A673 (cell line): Measurements from ENCODE around the gene WIPF2. TPM values are rescaled to one million over a fixed set of nuclear protein-coding genes. Genes with fewer than 3 reads are reported as not detected.

Source experiments
- BruUV-seq: library from RNA; stranded (reverse); fragments of 400-500 nt; replicated peaks from 2 replicates; lab custom pipeline; 2021; lab: Mats Ljungman, UMichigan
- CTCF ChIA-PET: fragments of 300-600 bp; sonication (Branson Sonifier 250); formaldehyde crosslinking; loops from one replicate; lab custom pipeline; 2022; ENCODE audit warnings: antibody characterized with exemption; lab: Charles Lee
- POLR2A ChIA-PET: fragments of 300-600 bp; sonication (Branson Sonifier 250); formaldehyde crosslinking; loops from one replicate; lab custom pipeline; 2022; ENCODE audit warnings: antibody characterized with exemption; ENCODE audit not compliant: low non-redundant PET; lab: Charles Lee
- DNase-seq: peaks from one replicate; pipeline ENCODE4 v3.0.0-alpha.2; 2015; ENCODE audit warnings: low spot score
- H3K27ac ChIP-seq: fragments of 200-600 bp; sonication (generic); 2 replicates; pipeline ENCODE4 v1.5.1; 2016; ENCODE audit warnings: mixed run types, low read depth, mild to moderate bottlenecking, mixed read lengths, antibody characterized with exemption, low read length; ENCODE audit not compliant: poor library complexity, severe bottlenecking
- H3K27me3 ChIP-seq: fragments of 200-600 bp; sonication (generic); replicated peaks from 2 replicates; pipeline ENCODE4 v1.6.1; 2017; ENCODE audit warnings: mixed run types, low read depth, mild to moderate bottlenecking, mixed read lengths, antibody characterized with exemption, low read length; ENCODE audit not compliant: insufficient read depth, poor library complexity
- H3K36me3 ChIP-seq: fragments of 200-600 bp; sonication (generic); 2 replicates; pipeline ENCODE4 v1.6.1; 2016; ENCODE audit warnings: mixed run types, mild to moderate bottlenecking, mixed read lengths, antibody characterized with exemption, low read length; ENCODE audit not compliant: insufficient read depth, poor library complexity, severe bottlenecking
- H3K4me1 ChIP-seq: fragments of 200-600 bp; sonication (generic); 2 replicates; pipeline ENCODE4 v1.6.1; 2017; ENCODE audit warnings: mixed run types, mild to moderate bottlenecking, mixed read lengths, antibody characterized with exemption, low read length; ENCODE audit not compliant: insufficient read depth, poor library complexity, severe bottlenecking
- H3K4me3 ChIP-seq: fragments of 200-600 bp; sonication (generic); 2 replicates; pipeline ENCODE4 v1.5.1; 2016; ENCODE audit warnings: low read depth, mixed run types, mild to moderate bottlenecking, mixed read lengths, low read length; ENCODE audit not compliant: poor library complexity, severe bottlenecking
- H3K9me3 ChIP-seq: fragments of 200-600 bp; sonication (generic); 2 replicates; pipeline ENCODE4 v1.6.1; 2016; ENCODE audit warnings: mixed run types, low read depth, mild to moderate bottlenecking, mixed read lengths, antibody characterized with exemption, low read length; ENCODE audit not compliant: poor library complexity, severe bottlenecking
- CTCF ChIP-seq: fragments of 300-800, 200-600 bp; sonication (generic); conservative IDR thresholded peaks from 2 replicates; pipeline ENCODE4 v1.5.1; 2017; ENCODE audit warnings: low read depth, mild to moderate bottlenecking, antibody characterized with exemption, low read length, moderate library complexity, mixed read lengths
- EZH2 ChIP-seq: fragments of 200-600 bp; sonication (generic); IDR thresholded peaks from 2 replicates; pipeline ENCODE4 v1.6.1; 2017; ENCODE audit warnings: borderline replicate concordance, low read depth, mild to moderate bottlenecking, mixed read lengths, antibody characterized with exemption, low read length; ENCODE audit not compliant: poor library complexity, severe bottlenecking
- intact Hi-C: fragments of 100-400 bp; cut with micrococcal nuclease; formaldehyde crosslinking; loops from one replicate; pipeline ENCODE4 v1.10.0; 2022; ENCODE audit not compliant: unreplicated experiment
- total RNA-seq: library from RNA; stranded (reverse); gene quantifications from 2 replicates; pipeline ENCODE4 v1.2.3, GENCODE V29; 2021

WIPF2 gene
- total RNA-seq, 1 experiment from 2014 or later, result 16.3 TPM

- no TSS peak for BruUV-seq
- ChIA-PET POLR2A (no interaction called here), CTCF (interaction anchor here (0.6 kb wide), 1 partner anchor 1325 kb away, joined by 8 read pairs; no protein-coding TSS in a partner anchor)
- DNase-seq, result peak; percentile 60
- Histone ChIP-seq H3K27me3 (no peaks in the 10 kb centered on the region), H3K9me3 (no peaks in the 10 kb centered on the region), H3K4me3 (no peak overlapping the region), H3K27ac (peak overlapping the region; percentile 67), H3K36me3 (no peaks in the 10 kb centered on the region), H3K4me1 (peaks cover 63% of the 10 kb centered on the region)
- intact Hi-C loops, result no loop called here
- no peak for TF ChIP-seq EZH2
These were observed 92.5 kb downstream of the WIPF2 start for GRCh38 chr17:40311575-40311974.

- intact Hi-C loops, result no loop called here
- Histone ChIP-seq H3K27me3 (no peaks in the 10 kb centered on the region), H3K9me3 (no peaks in the 10 kb centered on the region), H3K36me3 (no peaks in the 10 kb centered on the region), H3K4me3 (no peak overlapping the region), H3K4me1 (peaks cover 62% of the 10 kb centered on the region), H3K27ac (peak overlapping the region; percentile 67)
- ChIA-PET CTCF (interaction anchor here (0.6 kb wide), 1 partner anchor 1325 kb away, joined by 8 read pairs; no protein-coding TSS in a partner anchor), POLR2A (interaction anchor here (0.7 kb wide), 1 partner anchor 27 kb away, joined by 3 read pairs; no protein-coding TSS in a partner anchor)
- no TSS peak for BruUV-seq
- TF ChIP-seq CTCF, result no peak
- no peak for TF ChIP-seq EZH2
- DNase-seq, result no peak
These were observed 93.1 kb downstream of the WIPF2 start for GRCh38 chr17:40312131-40312731.

- POLR2A ChIA-PET, result interaction anchor here (0.7 kb wide), 1 partner anchor 28 kb away, joined by 3 read pairs; no protein-coding TSS in a partner anchor
- DNase-seq, result no peak
- no peak overlapping the region for H3K4me3 ChIP-seq
- H3K36me3 ChIP-seq, result no peaks in the 10 kb centered on the region
- H3K9me3 ChIP-seq, result no peaks in the 10 kb centered on the region
- intact Hi-C loops, result no loop called here
- peaks cover 58% of the 10 kb centered on the region for H3K4me1 ChIP-seq
- CTCF ChIA-PET, result no interaction called here
- no TSS peak for BruUV-seq
- no peak for TF ChIP-seq EZH2
- H3K27me3 ChIP-seq, result no peaks in the 10 kb centered on the region
- H3K27ac ChIP-seq, result peak overlapping the region; percentile 61
These were observed 94.0 kb downstream of the WIPF2 start for GRCh38 chr17:40312893-40313667.
